Tibial nerve (tissue), 4 donors: ENCODE data around the gene HRC.

ENCODE experiments used
- EP300 ChIP-seq, 2 donors: sonication (generic); formaldehyde crosslinking; IDR thresholded peaks; one replicate each; pipeline ENCODE4 v1.6.1; 2017; ENCODE audit warnings: antibody characterized with exemption in 2 of 2, mild to moderate bottlenecking in 1 of 2
- TF ChIP-seq, protein P1 (sequence below), 5 experiments: fragments of 200-600 bp in 3 of 5; fragments of 450-650 bp in 2 of 5; sonication (generic) in 3 of 5; IDR thresholded peaks; one replicate each; pipeline ENCODE4 v1.5.1; 2016 to 2019; ENCODE audit warnings: antibody characterized with exemption in 5 of 5, mild to moderate bottlenecking in 3 of 5, moderate library complexity in 2 of 5

DNA sequence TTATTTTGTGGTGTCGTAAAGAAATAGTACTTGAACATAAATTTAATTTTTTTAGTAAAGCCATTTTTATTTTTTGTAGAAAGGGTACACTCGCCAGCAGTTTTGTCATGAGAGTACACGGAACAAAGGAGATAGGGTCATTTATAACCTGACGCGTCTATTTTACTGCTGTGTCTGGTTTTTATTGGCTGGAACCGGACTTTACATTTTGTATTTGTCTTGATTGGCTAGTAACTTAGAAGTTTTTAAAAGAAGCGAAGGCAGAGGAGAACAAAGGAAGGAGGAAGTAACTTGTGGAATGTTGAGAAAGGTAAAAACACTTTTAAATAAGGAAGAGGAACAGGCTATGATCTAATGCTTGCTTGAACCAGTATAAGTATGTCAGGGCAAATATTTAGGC, 45.8 kb upstream of the HRC start:
- TF ChIP-seq, protein P1, sequence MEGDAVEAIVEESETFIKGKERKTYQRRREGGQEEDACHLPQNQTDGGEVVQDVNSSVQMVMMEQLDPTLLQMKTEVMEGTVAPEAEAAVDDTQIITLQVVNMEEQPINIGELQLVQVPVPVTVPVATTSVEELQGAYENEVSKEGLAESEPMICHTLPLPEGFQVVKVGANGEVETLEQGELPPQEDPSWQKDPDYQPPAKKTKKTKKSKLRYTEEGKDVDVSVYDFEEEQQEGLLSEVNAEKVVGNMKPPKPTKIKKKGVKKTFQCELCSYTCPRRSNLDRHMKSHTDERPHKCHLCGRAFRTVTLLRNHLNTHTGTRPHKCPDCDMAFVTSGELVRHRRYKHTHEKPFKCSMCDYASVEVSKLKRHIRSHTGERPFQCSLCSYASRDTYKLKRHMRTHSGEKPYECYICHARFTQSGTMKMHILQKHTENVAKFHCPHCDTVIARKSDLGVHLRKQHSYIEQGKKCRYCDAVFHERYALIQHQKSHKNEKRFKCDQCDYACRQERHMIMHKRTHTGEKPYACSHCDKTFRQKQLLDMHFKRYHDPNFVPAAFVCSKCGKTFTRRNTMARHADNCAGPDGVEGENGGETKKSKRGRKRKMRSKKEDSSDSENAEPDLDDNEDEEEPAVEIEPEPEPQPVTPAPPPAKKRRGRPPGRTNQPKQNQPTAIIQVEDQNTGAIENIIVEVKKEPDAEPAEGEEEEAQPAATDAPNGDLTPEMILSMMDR (IDR thresholded peaks at IDR 0.05): no peak
- TF ChIP-seq EP300 (IDR thresholded peaks at IDR 0.05): no peak
